Breast epithelium (tissue), 3 donors: ENCODE measurements around the gene PDCL2.

Experiments used
- POLR2A ChIP-seq: fragments of 450-650 bp; IDR thresholded peaks from one replicate; pipeline ENCODE4 v1.6.1; 2016; ENCODE audit warnings: antibody characterized with exemption, mild to moderate bottlenecking, moderate library complexity
- POLR2AphosphoS5 ChIP-seq, 3 donors: sonication (generic); formaldehyde crosslinking; IDR thresholded peaks; one replicate each; pipeline ENCODE4 v1.6.1; 2017; ENCODE audit warnings: antibody characterized with exemption in 3 of 3
- TF ChIP-seq, protein P1 (sequence below), 3 donors: fragments of 450-650 bp; IDR thresholded peaks; one replicate each; pipeline ENCODE4 v1.5.1; 2016 to 2017; ENCODE audit warnings: antibody characterized with exemption in 3 of 3, mild to moderate bottlenecking in 3 of 3, moderate library complexity in 3 of 3

DNA sequence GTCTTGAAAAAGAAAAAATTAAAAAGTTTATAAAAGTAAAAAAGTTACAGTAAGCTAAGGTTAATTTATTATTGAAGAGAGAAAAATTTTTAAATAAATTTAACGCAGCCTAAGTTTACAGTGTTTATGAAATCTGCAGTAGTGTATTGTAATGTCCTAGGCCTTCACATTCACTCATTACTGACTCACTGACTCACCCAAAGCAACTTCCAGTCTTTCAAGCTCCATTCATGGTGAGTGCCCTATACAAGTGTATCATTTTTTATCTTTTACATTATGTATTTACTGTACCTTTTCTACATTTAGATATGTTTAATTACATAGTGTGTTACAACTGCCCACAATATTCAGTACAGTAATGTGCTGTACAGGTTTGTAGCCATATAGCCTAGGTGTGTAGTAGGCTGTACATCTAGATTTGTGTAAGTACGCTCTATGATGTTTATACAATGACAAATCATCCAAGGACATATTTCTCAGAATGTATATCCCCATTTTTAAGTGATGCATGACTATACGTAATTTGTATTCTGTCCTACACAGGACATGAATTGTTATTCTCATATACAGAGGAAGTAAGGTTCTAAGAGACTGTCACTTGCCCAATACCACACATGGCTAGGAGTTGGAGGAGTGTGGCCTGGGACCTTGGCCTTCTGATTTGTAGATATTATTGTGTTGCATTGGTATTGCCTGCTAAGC lies 19.5 kb upstream of the PDCL2 start:
- TF ChIP-seq, protein P1, sequence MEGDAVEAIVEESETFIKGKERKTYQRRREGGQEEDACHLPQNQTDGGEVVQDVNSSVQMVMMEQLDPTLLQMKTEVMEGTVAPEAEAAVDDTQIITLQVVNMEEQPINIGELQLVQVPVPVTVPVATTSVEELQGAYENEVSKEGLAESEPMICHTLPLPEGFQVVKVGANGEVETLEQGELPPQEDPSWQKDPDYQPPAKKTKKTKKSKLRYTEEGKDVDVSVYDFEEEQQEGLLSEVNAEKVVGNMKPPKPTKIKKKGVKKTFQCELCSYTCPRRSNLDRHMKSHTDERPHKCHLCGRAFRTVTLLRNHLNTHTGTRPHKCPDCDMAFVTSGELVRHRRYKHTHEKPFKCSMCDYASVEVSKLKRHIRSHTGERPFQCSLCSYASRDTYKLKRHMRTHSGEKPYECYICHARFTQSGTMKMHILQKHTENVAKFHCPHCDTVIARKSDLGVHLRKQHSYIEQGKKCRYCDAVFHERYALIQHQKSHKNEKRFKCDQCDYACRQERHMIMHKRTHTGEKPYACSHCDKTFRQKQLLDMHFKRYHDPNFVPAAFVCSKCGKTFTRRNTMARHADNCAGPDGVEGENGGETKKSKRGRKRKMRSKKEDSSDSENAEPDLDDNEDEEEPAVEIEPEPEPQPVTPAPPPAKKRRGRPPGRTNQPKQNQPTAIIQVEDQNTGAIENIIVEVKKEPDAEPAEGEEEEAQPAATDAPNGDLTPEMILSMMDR (IDR thresholded peaks at IDR 0.05): no peak
- TF ChIP-seq POLR2A (no peak), POLR2AphosphoS5 (IDR thresholded peaks at IDR 0.05) (no peak)
